ENCODE measurements around the gene NTSR1.

The NTSR1 gene

DNA sequence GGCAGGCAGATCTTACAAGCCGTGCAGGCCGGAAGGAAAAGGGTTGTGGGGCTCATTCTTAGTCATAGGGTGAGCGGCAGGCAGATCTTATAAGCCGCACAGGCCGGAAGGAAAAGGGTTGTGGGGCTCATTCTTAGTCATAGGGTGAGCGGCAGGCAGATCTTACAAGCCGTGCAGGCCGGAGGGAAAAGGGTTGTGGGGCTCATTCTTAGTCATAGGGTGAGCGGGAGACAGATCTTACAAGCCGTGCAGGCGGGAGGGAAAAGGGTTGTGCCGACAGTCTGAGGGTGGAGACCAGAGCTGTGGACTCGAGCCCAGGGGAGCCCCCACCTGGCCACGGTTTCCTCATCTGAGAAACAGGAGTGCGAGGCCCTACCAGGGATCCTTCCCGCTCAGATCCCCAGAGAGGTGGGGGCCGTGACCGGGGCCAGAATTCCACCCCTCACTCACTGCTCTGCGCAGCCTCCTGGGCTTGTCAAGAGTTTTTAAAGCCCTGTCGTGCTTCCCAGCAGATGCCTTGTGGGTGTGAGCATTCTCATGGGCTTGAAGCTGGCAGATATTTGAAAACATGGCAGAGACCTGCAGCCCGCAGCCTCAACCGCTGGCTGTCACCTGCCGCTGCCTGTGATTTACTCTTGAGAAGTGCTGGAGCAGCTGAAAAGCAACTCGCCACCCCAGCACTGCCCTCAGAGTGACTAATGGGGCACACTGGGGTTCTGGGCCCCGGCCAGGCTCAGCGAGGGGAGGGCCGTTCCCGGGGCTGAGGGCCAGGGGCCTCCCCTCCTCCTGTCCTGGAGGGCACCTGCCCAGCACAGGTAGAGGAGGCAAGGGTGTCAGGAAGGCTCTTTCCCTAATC, 31.9 kb downstream of the NTSR1 start:
- DNase-seq (ENCODE audit: low spot score): peak; percentile 79

DNA sequence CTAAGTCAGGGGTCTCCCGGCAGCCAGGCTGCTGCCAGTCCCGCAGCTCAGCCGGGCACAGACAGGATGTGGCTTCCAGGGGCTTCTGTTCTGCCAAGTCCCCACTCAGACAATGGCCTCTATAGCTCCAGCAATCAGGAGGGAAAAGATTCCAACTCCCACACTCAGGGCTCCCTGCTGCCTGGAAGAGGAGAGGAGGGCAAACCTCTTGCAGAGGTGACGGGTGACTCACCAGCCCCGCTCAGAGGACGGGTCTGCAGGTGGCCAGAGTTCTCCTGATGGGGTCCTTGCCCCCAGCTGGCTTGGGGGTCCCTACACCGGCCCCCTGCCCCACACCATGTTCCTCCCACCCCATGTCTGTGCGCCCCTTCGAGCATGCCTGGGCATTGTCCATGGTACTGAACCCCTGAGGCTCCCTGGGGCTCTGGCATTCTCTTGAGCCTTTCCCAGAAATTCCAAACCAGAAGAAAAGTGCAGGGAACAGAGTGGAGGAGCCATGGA, 32.6 kb downstream of the NTSR1 start:
- DNase-seq (ENCODE audit: low spot score): no peak

DNA sequence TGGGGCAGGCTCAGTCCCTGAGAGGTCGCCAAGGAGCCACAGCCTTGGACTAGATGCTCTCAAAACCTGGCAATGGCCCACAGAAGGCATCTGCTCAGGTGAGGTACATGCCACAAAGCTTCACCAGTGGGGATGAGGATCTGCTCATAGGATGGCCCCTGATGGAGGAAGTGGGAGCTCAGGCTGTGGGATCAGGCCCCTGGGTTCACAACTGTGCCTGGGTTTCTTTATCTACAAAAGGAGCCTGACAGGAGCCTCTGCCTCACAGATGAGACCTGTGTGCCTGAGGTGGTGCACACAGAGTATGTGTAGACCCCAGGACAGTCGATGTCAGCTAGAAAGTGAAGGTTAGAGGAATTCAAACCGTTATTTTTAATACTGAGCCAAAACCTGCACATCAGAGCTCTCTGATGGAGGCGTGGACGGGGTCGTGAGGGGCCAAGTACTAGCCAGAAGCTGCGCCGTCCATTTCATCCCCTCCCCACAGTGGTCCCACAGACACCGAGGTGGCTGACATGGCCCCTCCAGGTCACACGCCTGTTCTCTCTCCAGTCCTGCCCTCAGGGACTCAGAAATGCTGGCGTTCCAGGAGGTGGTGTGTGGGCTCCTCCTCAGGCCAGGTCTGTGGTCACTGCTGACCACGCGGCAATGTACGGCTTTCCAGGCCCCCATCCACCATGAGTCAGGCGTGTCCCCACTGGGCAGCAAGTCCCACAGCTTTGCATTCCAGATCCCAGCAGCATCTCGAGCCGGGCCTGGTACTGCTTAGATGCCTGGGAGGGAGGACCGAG, 33.3 kb downstream of the NTSR1 start:
- DNase-seq (ENCODE audit: low spot score): no peak

DNA sequence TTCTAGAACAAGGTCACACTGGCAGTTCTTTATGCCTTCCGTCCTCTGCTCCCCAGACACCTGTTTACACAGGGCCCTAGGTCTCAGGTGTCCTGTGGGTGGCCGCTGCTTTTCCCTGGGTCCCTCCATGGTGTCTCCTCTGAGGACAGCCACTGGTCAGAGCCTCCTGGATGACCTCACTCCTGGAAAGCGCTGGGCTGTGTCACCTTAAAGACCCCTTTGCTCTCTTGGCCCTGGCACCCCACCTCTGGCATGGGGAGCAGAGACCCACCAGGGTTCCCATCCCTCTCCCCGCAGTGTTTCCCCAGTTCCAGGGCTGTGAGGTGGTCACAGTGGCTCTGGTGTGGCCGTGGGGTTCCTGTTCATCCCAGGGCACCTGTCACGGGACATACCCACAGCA, 33.9 kb downstream of the NTSR1 start:
- DNase-seq (ENCODE audit: low spot score): no peak

DNA sequence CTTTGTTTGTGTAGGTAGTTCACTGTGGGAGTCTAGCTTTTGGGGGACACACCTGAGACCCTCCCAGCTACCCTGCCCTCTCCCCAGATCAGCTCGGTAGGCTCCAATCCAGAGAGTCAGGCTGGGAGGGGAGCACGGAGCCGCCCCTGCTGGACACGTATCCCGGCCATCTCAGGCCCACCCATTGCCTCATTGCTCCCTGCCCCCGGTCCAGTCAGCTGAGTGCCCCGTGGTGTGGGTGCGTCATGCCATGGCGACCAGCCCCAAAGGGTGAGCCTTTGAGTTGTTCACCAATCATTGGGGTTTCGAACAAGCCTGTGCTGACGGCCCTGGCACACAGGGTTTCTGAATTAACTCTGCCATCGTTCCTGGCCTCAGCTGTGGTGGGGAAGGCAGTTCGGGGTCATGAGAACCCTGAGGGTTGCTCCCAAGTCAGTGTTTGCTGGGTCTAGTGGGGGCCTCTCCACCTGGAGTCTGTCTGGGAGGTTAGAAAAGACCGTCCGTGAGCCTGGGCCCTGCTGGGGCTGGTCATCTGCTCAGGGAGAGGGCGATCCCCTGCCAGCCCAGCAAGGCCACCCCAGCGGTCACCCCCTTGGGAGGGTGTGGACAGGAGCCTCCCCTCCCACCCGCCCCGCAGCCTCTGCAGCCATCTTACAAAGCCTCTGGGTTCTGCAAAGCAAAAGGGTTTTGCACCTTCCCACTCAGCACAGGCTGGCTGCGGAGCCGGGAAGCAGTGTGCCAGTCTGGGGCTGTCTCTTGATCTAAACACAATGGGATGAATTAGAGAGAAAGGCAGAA, 34.5 kb downstream of the NTSR1 start:
- DNase-seq (ENCODE audit: low spot score): no peak

DNA sequence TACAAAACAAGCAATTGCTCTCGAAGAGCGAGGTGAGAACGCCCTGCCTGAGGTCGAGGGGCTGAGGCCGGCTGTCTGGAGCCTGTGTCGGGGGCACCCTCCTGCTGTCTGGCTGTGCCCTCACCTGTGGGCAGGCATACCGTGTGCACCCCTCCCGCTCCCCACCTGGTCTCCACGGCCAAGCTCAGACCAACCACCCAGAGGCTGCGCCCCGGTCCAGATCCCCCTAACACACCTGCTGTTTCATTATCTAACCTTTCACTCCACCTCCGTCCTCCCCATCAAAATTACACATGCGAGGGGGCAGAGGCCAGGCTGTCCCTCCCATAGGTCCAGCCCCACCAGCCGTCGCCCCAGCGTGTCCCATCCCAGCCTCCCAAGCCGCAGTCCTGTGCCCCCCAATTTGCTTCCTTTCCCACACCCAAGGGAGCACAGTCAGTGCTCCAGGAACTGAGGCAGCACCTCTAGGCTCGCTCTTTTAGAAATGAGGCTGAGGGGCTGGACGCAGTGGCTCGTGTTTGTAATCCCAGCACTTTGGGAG, 35.2 kb downstream of the NTSR1 start:
- no peak for DNase-seq (ENCODE audit: low spot score)

DNA sequence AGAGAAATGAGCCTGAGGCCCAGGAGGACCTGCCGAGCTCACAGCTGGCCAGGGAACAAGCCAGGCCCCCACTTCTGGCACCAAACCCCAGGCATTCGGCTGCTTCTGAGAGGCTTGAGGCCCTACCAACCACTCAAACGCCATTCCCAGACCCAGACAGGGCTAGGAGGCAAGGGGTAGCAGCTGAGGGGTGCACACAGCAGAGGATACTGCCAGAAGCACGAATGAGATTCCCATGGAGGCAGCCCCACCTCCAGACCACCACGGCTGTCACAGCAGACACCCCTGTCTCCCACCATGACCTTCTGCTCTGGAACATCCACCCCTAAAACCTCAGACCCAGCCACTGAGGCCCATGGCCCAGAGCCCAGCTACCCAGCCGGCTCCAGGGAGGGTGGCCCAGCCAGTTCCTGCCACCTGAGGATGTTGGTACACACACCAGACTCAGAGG, 36.1 kb downstream of the NTSR1 start:
- no peak for DNase-seq (ENCODE audit: low spot score)

DNA sequence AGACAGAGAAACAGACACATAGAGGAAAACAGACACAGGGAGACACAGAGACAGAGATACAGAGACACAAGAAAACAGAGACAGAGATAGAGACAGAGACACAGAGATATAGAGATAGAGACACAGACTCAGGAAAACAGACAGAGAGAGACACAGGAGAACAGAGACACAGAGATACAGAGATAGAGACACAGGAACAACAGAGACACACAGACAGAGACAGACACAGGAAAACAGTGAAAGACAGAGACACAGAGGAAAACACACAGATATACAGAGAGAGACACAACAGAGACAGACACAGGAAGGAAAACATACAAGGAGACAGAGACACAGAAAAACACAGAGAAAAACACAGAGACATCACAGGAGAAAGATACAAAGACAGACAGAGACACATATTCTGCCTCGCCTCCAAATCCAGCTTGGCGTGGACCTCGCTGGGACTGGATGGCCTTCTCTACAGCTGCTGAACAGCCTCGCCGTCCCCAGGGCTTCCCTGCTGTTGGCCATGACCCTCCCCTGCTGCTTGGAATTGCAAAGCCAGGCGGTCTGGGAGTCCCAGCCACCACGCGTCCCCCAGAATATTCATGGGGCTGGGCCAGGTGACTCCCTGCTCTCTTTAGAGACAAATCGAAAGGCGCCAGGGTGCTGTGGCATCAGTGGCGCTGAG, 36.8 kb downstream of the NTSR1 start:
- no peak for DNase-seq (ENCODE audit: low spot score)

DNA sequence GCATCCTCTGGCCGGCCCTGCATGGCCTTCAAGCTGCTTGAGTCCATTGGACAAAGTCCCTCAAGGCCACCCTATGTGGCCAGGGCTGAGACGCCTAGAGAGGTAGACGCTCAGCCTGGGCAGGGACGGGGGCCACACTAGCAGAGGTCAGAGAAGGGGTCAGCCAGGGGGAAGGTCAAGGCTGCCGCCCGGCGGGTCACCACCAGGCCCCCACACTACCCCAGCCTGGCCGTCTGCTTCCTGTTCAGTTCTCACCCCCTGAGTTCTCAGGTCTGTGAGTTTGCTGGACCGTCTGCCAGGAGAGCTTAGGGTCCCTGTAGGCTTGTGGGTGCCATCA, 37.3 kb downstream of the NTSR1 start:
- DNase-seq (ENCODE audit: low spot score): no peak

DNA sequence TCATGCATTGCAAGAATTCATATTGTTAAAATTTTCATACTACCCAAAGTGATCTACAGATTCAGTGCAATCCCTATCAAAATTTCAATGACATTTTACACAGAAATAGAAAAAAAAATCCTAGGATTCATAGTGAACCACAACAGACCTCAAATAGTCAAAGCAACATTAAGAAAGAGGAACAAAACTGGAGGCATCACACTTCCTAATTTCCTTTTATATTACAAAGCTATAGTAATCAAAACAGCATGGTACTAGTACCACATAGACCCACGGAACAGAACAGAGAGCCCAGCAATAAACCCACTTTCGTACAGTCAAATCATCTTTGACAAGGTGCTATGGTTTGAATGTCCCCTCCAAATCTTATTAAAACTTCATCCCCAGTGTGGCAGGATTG, 39.7 kb downstream of the NTSR1 start:
- no peak for DNase-seq (ENCODE audit: low spot score)

DNA sequence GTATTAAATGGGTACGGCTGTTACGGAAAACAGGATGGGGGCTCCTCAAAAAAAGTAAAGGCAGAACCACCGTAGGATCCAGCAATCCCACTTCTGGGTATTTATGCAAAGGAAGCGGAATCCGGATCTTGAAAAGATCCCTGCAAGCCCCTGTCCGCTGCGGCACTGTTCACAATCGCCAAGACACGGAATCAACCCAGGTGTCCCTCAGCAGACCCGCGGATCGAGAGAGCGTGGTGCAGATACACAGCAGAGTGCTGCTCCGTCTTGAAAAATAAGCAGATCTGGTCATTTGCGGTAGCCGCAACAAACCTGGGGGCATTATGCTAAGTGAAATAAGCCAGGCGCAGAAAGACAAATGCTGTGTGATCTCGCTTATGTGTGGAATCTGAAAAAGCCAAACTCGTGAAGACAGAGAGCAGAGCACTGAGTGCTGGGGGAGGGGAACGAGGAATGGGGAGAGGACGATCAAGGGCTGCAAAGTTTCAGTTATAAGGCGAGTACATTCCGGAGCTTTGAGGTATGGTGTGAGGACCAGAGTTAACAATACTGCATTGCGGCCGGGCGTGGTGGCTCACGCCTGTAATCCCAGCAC, 41.3 kb downstream of the NTSR1 start:
- DNase-seq (ENCODE audit: low spot score): no peak

DNA sequence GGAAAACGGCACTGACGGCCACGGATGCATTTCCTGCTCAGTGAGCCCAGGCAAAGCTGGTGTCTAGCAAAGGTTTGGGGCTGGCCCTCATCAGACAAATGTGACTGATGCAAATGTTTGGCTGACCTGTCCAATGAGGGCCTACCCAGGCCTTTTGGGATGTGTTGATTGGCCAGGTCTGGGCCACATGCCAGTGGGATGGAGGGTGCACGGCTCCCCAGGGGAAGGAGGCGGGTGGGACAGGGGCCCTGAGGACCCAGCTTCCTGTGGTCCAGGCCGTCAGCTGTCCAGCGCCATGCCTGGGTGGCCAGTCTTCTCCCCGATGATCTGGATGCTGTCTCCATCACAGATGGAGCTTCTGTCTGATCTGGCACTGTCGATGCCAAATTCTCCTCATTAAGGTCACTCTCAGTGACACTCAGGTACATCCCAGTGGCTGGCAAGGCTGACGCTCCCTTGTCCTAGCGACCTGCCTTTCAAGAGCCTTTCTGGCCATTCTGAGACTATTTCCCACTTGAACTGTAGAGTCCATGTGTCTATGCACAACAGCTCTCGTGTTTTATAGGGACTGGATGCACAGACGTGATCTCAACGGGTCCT, 43.0 kb downstream of the NTSR1 start:
- no peak for DNase-seq (ENCODE audit: low spot score)

DNA sequence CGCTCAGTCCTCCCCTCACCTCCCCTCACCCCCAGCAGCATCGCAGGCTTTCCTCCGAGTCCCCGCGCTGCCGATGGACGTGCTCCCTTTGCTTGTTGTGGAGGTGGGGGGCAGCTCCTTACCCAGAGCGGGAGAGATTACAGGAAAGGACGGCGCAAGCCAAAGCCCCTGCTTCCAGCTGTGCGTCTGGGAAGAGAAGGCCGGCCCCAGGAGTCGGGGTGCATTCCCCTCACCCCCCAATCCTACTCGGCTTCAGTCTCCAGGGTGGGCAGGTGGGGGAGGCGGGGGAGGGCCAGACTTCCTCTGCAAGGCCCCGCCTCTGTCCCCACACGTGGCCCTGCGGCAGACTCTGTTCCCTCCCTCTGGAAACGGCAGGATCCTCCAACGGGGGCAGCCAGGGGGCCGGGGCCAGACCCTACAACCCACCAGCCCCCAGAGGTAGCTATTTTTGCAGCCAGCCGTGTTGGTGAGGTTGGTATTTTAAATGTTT, 43.6 kb downstream of the NTSR1 start:
- no peak for DNase-seq (ENCODE audit: low spot score)

DNA sequence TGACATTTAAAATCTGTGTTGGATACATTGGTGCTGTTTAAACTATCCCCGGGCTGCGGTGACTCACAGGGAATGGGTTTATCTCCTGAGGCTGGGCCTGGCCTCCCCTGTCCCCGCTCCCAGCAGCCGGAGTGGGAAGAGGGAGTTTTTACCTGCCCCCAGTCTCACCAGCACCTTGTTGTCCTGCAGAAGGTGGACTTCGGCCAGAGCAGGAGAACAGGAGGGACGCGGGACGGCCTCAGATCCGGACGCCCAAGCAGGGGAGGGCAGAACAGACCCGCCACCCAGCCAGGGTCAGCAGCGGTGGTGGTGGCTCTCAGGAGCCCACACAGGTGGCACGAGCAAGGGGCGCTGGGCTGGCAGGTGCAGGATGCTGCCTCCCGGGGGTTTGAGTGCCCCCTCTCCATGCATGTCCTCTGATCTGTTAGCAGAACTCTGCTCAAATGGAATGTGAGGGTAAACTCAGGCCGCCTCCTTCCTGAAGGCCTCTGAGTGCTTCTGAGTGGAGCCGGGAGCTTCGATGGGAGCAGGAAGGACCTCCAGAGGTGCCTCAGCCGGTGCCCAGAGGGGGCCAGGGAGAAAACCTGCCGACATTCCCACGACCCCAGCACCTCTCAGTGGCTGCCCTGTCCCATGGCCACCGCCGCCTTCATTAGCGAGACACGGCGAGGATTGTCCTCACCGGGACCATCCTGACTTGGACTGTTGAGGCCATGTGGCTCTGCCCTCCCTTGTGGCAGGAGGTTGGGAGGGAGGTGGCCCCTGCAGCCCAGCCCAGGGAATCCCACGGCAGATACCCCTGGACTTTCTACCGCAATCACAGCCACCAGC, 44.2 kb downstream of the NTSR1 start:
- DNase-seq (ENCODE audit: low spot score): no peak

DNA sequence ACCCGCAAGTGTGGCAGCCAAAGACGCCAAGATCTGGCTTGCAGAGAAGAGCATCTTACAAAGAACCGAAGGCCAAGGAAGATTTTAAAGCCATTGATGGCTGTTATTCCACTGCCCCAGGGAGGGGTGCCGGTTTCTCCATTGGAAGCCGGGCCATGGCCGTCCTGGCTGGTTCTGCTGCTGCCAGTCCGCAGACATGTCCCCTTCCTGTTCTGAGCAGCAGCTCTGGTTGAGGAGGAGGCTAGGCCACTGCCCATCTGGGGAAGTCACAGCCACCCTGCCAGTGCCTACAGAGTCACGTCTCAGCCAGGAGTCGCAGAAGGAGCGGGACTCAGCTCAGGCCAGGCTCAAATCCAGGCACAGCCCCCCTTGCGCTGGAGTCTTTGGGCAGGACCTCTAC, 45.0 kb downstream of the NTSR1 start:
- DNase-seq (ENCODE audit: low spot score): no peak

DNA sequence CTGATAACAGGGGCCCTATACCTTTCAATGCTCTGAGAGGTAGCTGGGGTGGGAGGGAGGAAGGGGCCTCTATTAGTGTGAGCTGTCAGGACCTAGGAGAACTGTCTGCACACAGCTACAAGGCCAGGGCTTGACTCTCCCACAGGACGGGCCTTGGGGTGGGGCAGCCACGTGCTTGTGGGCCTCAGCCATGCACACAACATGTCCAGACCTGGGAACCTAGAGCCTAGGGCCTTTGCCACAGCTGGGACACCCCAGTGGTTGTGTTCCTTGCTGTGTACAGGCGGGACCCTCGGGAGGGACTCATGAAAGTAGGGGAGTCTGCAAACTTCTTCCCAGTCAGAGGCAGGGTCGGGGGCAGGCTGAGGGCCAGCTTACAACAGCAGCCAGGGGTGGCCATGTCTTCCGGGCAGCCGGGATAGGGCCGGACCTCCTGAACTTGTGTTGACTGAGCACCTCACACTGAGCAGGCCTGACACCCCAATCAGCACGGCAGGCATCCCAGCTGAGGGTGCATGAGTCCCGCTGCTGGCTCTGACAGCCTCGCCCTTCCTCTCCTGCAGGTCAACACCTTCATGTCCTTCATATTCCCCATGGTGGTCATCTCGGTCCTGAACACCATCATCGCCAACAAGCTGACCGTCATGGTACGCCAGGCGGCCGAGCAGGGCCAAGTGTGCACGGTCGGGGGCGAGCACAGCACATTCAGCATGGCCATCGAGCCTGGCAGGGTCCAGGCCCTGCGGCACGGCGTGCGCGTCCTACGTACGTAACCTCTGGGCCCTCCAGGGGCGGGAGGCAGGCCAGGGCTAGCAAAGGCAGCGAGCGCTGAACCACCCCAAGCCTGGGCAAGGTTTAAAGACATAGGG, 45.7 kb downstream of the NTSR1 start:
- no peak for DNase-seq (ENCODE audit: low spot score)

DNA sequence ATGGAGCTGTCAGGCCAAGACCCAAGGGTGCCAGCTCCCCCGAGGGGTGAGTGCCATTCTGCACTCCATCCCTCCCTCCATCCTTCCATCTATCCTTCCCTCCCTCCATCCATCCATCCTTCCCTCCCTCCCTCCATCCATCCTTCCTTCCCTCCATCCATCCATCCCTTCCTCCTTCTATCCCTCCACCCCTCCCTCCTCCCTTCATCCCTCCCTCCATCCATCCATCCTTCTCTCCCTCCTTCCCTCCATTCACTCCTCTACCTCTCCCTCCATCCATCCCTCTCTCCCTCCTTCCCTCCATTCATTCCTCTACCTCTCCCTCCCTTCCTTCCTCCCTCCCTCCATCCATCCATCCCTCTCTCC, 46.3 kb downstream of the NTSR1 start:
- no peak for DNase-seq (ENCODE audit: low spot score)

DNA sequence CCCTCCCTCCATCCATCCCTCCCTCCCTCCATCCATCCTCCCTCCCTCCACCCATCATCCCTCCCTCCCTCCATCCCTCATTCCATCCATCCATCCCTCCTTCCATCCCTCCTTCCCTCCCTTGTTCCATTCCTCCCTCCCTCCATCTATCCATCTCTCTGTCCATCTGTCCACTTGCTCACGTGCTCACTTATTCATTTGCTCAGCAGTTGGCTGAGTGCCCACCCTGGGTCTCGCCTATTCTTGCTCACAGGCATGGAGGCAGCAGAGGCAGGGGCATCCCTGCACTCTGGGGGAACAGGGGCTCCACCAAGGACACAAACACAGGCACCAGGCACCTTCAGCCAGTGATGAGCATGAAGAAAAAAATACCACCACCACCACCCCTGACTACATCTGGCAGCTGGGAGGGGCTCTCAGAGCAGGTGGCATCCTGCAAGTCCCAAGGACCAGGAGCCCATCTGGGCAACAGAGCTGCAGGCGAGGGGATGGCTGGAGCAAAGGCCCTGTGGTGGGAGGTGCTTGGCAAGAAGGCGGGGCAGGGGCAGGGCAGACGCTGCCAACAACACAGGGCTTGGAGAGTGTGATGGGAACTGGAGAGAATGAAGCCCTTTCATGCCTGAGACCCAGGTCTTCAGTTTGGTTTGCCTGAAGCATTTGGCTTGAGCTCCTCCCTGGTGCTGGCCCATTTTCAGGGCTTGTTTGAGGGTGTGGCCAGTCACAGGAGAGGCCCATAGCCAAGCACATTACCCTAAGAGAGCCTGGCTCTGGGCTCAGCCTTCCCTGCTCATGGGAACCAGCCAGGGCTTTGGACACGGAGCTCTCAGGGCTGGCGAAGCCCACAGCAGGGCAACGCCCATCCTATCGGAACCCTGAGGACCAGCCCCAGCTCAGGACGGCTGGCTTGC, 47.4 kb downstream of the NTSR1 start:
- DNase-seq (ENCODE audit: low spot score): no peak
